Measurements from ENCODE around the gene CRACDL.

CRACDL gene

GRCh38 chr2:98847853-98848252 is 88.2 kb downstream of the CRACDL start:
- no peak for DNase-seq

GRCh38 chr2:98846041-98846440 is 90.0 kb downstream of the CRACDL start:
- no peak for DNase-seq

GRCh38 chr2:98842136-98842535 is 93.9 kb downstream of the CRACDL start:
- DNase-seq = no peak

- no peak for DNase-seq
Observed at GRCh38 chr2:98839292-98839691, 96.7 kb downstream of the CRACDL start.

GRCh38 chr2:98835831-98836385 is 100.1 kb downstream of the CRACDL start:
- no peak for DNase-seq

GRCh38 chr2:98833917-98834263 is 102.1 kb downstream of the CRACDL start:
- no peak for DNase-seq

- no peak for DNase-seq
Observed at GRCh38 chr2:98833172-98833916, 102.7 kb downstream of the CRACDL start.

GRCh38 chr2:98832172-98832571 is 103.9 kb downstream of the CRACDL start:
- DNase-seq = no peak

- no peak for DNase-seq
Observed at GRCh38 chr2:98830571-98831145, 105.4 kb downstream of the CRACDL start.

GRCh38 chr2:98829581-98830270 is 106.3 kb downstream of the CRACDL start:
- no peak for DNase-seq

GRCh38 chr2:98828793-98829371 is 107.1 kb downstream of the CRACDL start:
- no peak for DNase-seq

GRCh38 chr2:98828369-98828744 is 107.7 kb downstream of the CRACDL start:
- DNase-seq = no peak

- DNase-seq = no peak
Observed at GRCh38 chr2:98827625-98828368, 108.2 kb downstream of the CRACDL start.

- DNase-seq = no peak
Observed at GRCh38 chr2:98826856-98827255, 109.2 kb downstream of the CRACDL start.

GRCh38 chr2:98825858-98826257 is 110.2 kb downstream of the CRACDL start:
- no peak for DNase-seq

GRCh38 chr2:98825404-98825803 is 110.6 kb downstream of the CRACDL start:
- no peak for DNase-seq

- no peak for DNase-seq
Observed at GRCh38 chr2:98825020-98825350, 111.0 kb downstream of the CRACDL start.

GRCh38 chr2:98824256-98825019 is 111.6 kb downstream of the CRACDL start:
- DNase-seq = no peak

GRCh38 chr2:98823196-98824170 is 112.5 kb downstream of the CRACDL start:
- no peak for DNase-seq

GRCh38 chr2:98822301-98823164 is 113.5 kb downstream of the CRACDL start:
- DNase-seq = peak in 1 of 2 experiments; percentile 35
